Ovary (tissue), 9 donors: Measurements from ENCODE around the gene SSPN. TPM values are rescaled to one million over a fixed set of nuclear protein-coding genes. Genes with fewer than 3 reads are reported as not detected.

ENCODE experiments used
- DNase-seq, 5 donors: peaks; one replicate each; pipeline ENCODE4 v3.0.0-alpha.2; 2019 to 2020
- H3K27ac ChIP-seq, 2 donors: fragments of 200-600 bp; one replicate each; pipeline versions ENCODE4 v1.5.1 to v1.8.0; 2019 to 2022
- H3K27me3 ChIP-seq: fragments of 200-600 bp; one replicate; pipeline ENCODE4 v1.8.0; 2022
- H3K36me3 ChIP-seq: fragments of 200-600 bp; sonication (generic); one replicate; pipeline ENCODE4 v1.5.1; 2019
- H3K4me1 ChIP-seq: one replicate; pipeline ENCODE4 v1.8.1; 2013; ENCODE audit warnings: mild to moderate bottlenecking, moderate library complexity; ENCODE audit not compliant: insufficient read depth
- H3K4me3 ChIP-seq: fragments of 200-600 bp; sonication (generic); one replicate; pipeline ENCODE4 v1.5.1; 2017
- H3K9me3 ChIP-seq, 2 donors: fragments of 200-600 bp in 1 of 2; sonication (generic) in 1 of 2; one replicate each; pipeline versions ENCODE4 v1.5.1 to v1.8.1; 2013 to 2019; ENCODE audit warnings: mild to moderate bottlenecking in 1 of 2, moderate library complexity in 1 of 2
- CTCF ChIP-seq, 3 donors: fragments of 450-650 bp in 2 of 3; fragments of 200-600 bp in 1 of 3; IDR thresholded peaks; one replicate each; pipeline versions ENCODE4 v1.5.1 to v1.8.0; 2016 to 2022; ENCODE audit warnings: antibody characterized with exemption in 3 of 3, mild to moderate bottlenecking in 1 of 3
- EP300 ChIP-seq: sonication (generic); formaldehyde crosslinking; IDR thresholded peaks from one replicate; pipeline ENCODE4 v1.6.1; 2017; ENCODE audit warnings: antibody characterized with exemption
- POLR2A ChIP-seq: fragments of 450-650 bp; IDR thresholded peaks from one replicate; pipeline ENCODE4 v1.6.1; 2017; ENCODE audit warnings: antibody characterized with exemption, mild to moderate bottlenecking, moderate library complexity
- WGBS, 3 donors: extraction: QIAGEN DNeasy Blood & Tissue Kit in 1 of 3; methylation state at CpG; one replicate each; pipeline versions ENCODE4 v1.1.5 to v1.1.7; 2013 to 2017; 5-methylcytosine and 5-hydroxymethylcytosine counted together
- intact Hi-C, 4 donors: fragments of 100-400 bp; cut with DNase I; formaldehyde crosslinking; loops; one replicate each; pipeline versions ENCODE4 v1.11.0 to v1.15.1; 2022 to 2023
- polyA plus RNA-seq, 2 donors: library from polyadenylated mRNA; stranded (reverse); fragments of 200-250 nt in 1 of 2; fragments of 350-450 nt in 1 of 2; fragmentation: Illumina TruSeq in 1 of 2; extraction: RNeasy Lipid Tissue Mini Kit (QIAGEN cat#74804) in 1 of 2; gene quantifications; one replicate each; pipeline ENCODE4 v1.2.3, GENCODE V29; 2013 to 2014
- total RNA-seq, 7 donors: library from RNA; depleted of rRNA in 2 of 7; stranded (reverse); fragments of >200 nt in 2 of 7; fragmentation: NEBNext Ultra II Directional in 3 of 7; extraction: Animal tissue kit (Norgen Biotek cat#: 25700) in 3 of 7; gene quantifications; one replicate each; pipeline versions ENCODE4 v1.1.0 to v1.2.4, GENCODE V29; 2016 to 2023
- donor health status: DM: no; HTN: no; CAD: no; lungs with moderate emphysema.
- donor health status: DM: no; HTN: no; CAD: no.
- donor health status: Bipolar disorder and iron deficiency.
- donor health status: DM: yes; HTN: yes; CAD: no.
- donor health status: DM: no; HTN: no; CAD: no.
- donor health status: DM: yes; HTN: yes; CAD: no.

Gene SSPN
- total and polyA plus RNA-seq, 9 donors, result 17.0 to 68.0 (median 38.2) TPM

GRCh38 chr12:26152507-26153102 is 42.8 kb upstream of the SSPN start:
- H3K27me3 ChIP-seq, result no peaks in the 10 kb centered on the region
- no peak for DNase-seq
- H3K4me3 ChIP-seq, result no peak overlapping the region
- TF ChIP-seq POLR2A (no peak), CTCF (IDR thresholded peaks at IDR 0.05) (no peak), EP300 (no peak)
- H3K4me1 ChIP-seq, result peaks cover 7% of the 10 kb centered on the region
- H3K27ac ChIP-seq, result no peak overlapping the region
- WGBS, 3 donors, result 47 to 62% (median 48%) methylated on average over 2 of the region's 2 CpGs
- H3K36me3 ChIP-seq, result no peaks in the 10 kb centered on the region
- H3K9me3 ChIP-seq, result no peaks in the 10 kb centered on the region
- intact Hi-C loops, result no loop called here

DNA sequence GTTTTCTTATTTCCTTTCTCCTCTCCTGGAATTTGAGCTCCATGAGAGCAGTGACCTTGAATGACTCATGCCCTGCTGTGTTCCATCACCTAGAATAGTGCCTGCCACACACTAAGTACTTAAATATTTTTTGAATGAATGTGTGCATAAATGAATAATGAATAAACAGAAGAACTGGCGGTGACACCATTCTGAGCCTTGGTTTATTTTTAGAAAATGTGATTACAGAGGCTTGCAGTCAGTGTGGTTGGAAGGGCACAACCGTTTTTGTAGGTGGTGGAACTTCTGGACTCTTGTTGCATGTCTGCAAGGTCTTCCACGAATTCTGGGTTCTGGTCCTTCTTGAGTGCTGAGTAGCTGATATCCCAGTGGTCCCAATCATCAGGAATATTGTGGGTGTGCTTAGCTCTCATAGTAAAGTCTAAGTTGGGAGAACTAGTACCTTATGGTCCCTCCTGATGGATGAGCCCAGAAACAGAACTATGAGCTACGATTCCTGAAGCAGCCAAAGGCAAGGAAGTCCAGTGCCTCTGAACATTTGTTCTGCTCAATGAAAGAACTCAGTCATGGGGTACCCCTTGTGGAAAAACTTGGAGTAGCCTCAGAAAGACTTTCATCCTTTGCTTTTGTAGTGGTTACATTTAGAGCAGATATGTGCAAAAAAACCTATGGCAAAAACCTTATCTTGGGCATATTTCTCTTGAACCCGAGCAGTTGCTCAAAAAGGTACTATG is 41.8 kb upstream of the SSPN start:
- 34 to 35% (median 34%) methylated on average over 5 of the region's 5 CpGs for WGBS, 3 donors
- intact Hi-C loops, result no loop called here

GRCh38 chr12:26156201-26156871 is 39.0 kb upstream of the SSPN start:
- Histone ChIP-seq H3K27me3 (no peaks in the 10 kb centered on the region), H3K36me3 (no peaks in the 10 kb centered on the region), H3K4me1 (peaks cover 7% of the 10 kb centered on the region), H3K27ac (no peak overlapping the region), H3K9me3 (no peaks in the 10 kb centered on the region), H3K4me3 (no peak overlapping the region)
- WGBS, 3 donors, result 83 to 84% (median 83%) methylated on average over 17 of the region's 17 CpGs
- intact Hi-C loops, result no loop called here
- DNase-seq, result no peak
- no peak for TF ChIP-seq POLR2A
- TF ChIP-seq CTCF (IDR thresholded peaks at IDR 0.05), result no peak
- TF ChIP-seq EP300, result no peak

More for the DNA sequence above, 41.8 kb upstream of the SSPN start:
- DNase-seq, result peak in 3 of 5 donors; percentile 26 to 63 (median 54)
- no peak overlapping the region for H3K27ac ChIP-seq
- TF ChIP-seq EP300 (no peak), CTCF (IDR thresholded peaks at IDR 0.05) (no peak), POLR2A (no peak)
- no peak overlapping the region for H3K4me3 ChIP-seq
- H3K9me3 ChIP-seq, result no peaks in the 10 kb centered on the region
- peaks cover 7% of the 10 kb centered on the region for H3K4me1 ChIP-seq
- no peaks in the 10 kb centered on the region for H3K36me3 ChIP-seq
- H3K27me3 ChIP-seq, result no peaks in the 10 kb centered on the region

GRCh38 chr12:26157001-26157400 is 38.4 kb upstream of the SSPN start:
- no peak overlapping the region for H3K27ac ChIP-seq
- no peak for TF ChIP-seq POLR2A
- no peak for TF ChIP-seq CTCF (IDR thresholded peaks at IDR 0.05)
- no peak for TF ChIP-seq EP300

More at GRCh38 chr12:26157001-26157400, 38.4 kb upstream of the SSPN start:
- intact Hi-C loops, result no loop called here
- Histone ChIP-seq H3K36me3 (no peaks in the 10 kb centered on the region), H3K4me3 (no peak overlapping the region), H3K4me1 (peaks cover 7% of the 10 kb centered on the region), H3K9me3 (no peaks in the 10 kb centered on the region), H3K27me3 (no peaks in the 10 kb centered on the region)
- WGBS, 3 donors, result 62 to 77% (median 63%) methylated on average over 3 of the region's 3 CpGs
- DNase-seq, result no peak
